SH-SY5Y (cell line): ENCODE measurements around the gene CSE1L.

ENCODE experiments used
- GATA2 ChIP-seq: IDR thresholded peaks from 2 replicates; pipeline ENCODE4 v1.6.1; 2011; ENCODE audit warnings: mild to moderate bottlenecking, low read depth, low read length
- GATA3 ChIP-seq: IDR thresholded peaks from 2 replicates; pipeline ENCODE4 v1.6.1; 2011; ENCODE audit warnings: low read depth, mild to moderate bottlenecking, low read length, moderate library complexity

- TF ChIP-seq GATA3: no peak
- no peak for TF ChIP-seq GATA2
Observed at GRCh38 chr20:49024220-49024619, 21.9 kb upstream of the CSE1L start.
